Adipocyte (in vitro differentiated cells): ENCODE results near the gene CALR3.

Experiments
- DNase-seq: peaks from one replicate; pipeline ENCODE4 v3.0.0-alpha.2; 2015; ENCODE audit warnings: low read depth
- H3K27me3 ChIP-seq: replicated peaks from 2 replicates; pipeline ENCODE4 v1.7.0; 2013; ENCODE audit warnings: mild to moderate bottlenecking, low read length, moderate library complexity; ENCODE audit not compliant: control insufficient read depth, insufficient read depth
- H3K36me3 ChIP-seq: 2 replicates; pipeline ENCODE4 v1.7.0; 2013; ENCODE audit warnings: low read length, mild to moderate bottlenecking, moderate library complexity; ENCODE audit not compliant: control insufficient read depth, insufficient read depth, severe bottlenecking
- H3K4me1 ChIP-seq: 2 replicates; pipeline ENCODE4 v1.7.0; 2013; ENCODE audit warnings: mild to moderate bottlenecking, low read length, moderate library complexity; ENCODE audit not compliant: control insufficient read depth, insufficient read depth
- H3K4me3 ChIP-seq: 2 replicates; pipeline ENCODE4 v1.7.0; 2013; ENCODE audit warnings: mild to moderate bottlenecking, low read length, moderate library complexity
- H3K9ac ChIP-seq: 2 replicates; pipeline ENCODE4 v1.7.0; 2013; ENCODE audit warnings: mild to moderate bottlenecking, low read length, moderate library complexity
- H3K9me3 ChIP-seq: 2 replicates; pipeline ENCODE4 v1.7.0; 2013; ENCODE audit warnings: mild to moderate bottlenecking, low read length, moderate library complexity; ENCODE audit not compliant: control insufficient read depth

Gene CALR3

DNA sequence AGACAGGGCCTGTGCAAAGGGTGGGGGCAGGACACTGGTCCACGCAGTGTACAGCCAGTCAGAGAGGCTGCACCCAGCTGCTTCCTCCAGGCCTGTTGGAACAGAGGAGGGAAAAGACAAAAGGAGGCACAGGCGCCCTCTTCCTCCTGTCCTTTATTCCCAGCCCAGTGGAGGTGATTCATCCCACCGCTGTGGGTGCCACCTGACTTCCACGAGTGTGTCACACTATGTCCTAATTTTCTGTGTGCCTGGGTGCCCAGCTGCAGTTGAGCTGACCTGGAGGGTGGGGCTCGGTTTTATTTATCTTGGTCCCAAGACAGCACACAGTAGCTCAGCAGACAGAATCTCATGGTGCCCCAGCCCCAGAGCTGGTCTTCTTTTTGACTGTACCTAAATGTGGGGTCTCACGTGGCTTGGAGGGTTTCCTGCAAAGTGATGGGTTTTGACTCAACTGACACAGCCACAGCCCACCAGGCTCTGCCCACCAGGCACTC lies 33.2 kb downstream of the CALR3 start:
- Histone ChIP-seq H3K36me3 (no peaks in the 10 kb centered on the region), H3K4me3 (no peak overlapping the region), H3K9me3 (no peaks in the 10 kb centered on the region), H3K27me3 (no peaks in the 10 kb centered on the region), H3K4me1 (peaks cover 27% of the 10 kb centered on the region), H3K9ac (no peak overlapping the region)
- DNase-seq = no peak

DNA sequence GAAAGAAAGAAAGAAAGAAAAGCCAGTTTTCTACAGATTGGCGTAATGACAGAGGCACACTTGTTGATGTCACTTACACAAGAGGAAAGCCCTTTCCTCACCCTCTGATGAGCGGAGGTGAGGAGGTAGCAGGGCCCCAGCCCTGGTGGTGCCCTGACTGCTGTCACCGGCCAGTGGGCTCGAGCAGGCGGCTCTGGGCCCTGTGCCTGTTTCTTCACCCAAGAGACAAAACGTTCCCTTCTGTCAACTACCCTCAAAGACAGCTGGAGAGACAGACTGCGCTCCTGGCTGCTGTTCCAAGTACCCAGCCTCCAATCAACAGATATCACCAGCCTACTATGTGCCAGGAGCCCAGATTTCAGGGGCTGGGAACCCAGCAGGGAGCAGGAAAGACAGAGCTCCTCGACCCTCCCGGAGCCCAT lies 34.3 kb downstream of the CALR3 start:
- no peak overlapping the region for H3K9ac ChIP-seq
- DNase-seq = no peak
- H3K36me3 ChIP-seq = no peaks in the 10 kb centered on the region

DNA sequence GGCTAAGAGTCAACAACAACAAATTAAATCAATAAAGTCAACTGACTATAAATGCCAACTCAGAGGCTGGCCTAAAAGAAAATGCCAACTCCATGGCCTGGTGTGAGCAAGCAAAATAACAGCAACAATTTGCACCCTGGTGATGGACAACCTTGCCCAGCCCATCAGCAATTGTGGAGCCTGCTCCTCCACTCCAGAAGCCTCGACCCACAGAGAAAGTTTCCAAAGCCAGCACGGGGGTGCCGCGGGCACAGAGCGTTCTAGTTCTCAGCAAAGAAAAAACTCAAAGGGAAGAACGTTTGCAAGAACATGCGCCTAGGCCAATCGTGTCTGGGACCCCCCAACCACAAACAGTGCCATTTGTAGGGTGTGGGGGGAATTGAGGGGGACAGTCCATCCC lies 35.5 kb downstream of the CALR3 start:
- peaks cover 37% of the 10 kb centered on the region for H3K4me1 ChIP-seq
- H3K9ac ChIP-seq = no peak overlapping the region
- H3K27me3 ChIP-seq = no peaks in the 10 kb centered on the region
- H3K9me3 ChIP-seq = no peaks in the 10 kb centered on the region
- H3K4me3 ChIP-seq = no peak overlapping the region
- H3K36me3 ChIP-seq = no peaks in the 10 kb centered on the region
- no peak for DNase-seq

More for the DNA sequence above, 34.3 kb downstream of the CALR3 start:
- Histone ChIP-seq H3K9me3 (no peaks in the 10 kb centered on the region), H3K27me3 (no peaks in the 10 kb centered on the region), H3K4me3 (no peak overlapping the region), H3K4me1 (peaks cover 39% of the 10 kb centered on the region)

DNA sequence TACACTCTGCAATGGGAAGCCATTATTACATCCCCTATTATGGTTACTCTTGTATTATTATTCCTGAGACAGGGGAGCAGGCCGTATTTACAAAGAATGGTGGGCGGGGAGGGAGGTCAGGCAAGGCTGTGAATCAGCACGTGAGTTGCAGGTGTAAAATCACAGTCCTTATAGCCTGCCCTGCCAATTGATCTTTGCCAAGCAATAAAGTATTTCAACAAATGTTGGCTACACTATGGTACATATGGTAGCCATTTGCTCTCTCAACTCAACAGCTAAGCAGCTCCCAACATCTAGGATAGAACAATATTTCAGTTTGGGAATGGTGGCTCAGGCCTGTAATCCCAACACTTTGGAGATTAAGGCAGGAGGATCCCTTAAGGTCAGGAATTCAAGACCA lies 36.3 kb downstream of the CALR3 start:
- H3K4me3 ChIP-seq = no peak overlapping the region
- no peaks in the 10 kb centered on the region for H3K27me3 ChIP-seq

DNA sequence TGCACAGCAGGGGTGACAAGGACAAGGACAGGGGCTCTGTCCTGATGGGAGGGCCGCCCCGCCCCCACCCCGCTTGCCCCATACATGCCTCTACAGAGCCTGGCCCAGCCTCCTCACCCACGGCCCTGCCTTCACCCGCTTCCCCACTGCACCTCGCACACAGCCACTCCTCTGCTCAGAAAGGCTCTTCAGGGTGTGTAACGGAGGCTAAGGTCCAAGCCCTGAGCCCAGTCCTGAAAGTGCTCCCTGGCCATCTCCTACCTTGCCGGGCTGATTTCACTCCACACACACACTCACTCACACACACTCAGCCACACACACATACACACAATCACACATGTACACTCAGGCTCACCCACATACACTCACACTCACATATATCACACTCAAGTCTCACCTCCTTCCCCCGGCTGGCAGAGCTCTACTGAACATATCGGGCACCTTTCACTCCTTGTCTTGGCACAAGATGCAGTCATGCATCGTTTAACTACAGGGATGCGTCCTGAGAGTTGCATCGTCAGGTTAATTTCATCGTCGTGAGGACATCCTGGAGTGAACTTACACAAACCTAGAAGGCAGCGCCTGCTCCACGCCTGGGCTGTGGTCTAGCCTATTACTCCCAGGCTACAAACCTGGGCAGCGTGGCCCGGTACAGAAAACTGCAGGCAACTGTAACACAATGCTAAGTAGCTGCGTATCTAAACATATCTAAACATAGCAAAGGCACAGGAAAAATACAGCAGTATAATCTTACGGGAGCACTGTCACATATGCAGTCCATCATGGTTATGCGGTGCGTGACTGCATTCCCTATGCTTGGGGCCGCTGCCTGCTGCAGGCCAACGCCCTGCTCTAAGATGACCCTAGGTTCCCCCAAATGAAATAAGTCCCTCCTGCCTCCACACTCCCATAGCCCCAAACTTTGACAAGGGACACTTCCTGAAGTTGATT lies 37.3 kb downstream of the CALR3 start:
- Histone ChIP-seq H3K27me3 (no peaks in the 10 kb centered on the region), H3K4me1 (peaks cover 40% of the 10 kb centered on the region), H3K36me3 (no peaks in the 10 kb centered on the region), H3K9me3 (no peaks in the 10 kb centered on the region), H3K9ac (no peak overlapping the region), H3K4me3 (no peak overlapping the region)
- no peak for DNase-seq

More for the DNA sequence above, 36.3 kb downstream of the CALR3 start:
- Histone ChIP-seq H3K36me3 (no peaks in the 10 kb centered on the region), H3K4me1 (peaks cover 37% of the 10 kb centered on the region), H3K9ac (no peak overlapping the region), H3K9me3 (no peaks in the 10 kb centered on the region)
- DNase-seq = no peak

DNA sequence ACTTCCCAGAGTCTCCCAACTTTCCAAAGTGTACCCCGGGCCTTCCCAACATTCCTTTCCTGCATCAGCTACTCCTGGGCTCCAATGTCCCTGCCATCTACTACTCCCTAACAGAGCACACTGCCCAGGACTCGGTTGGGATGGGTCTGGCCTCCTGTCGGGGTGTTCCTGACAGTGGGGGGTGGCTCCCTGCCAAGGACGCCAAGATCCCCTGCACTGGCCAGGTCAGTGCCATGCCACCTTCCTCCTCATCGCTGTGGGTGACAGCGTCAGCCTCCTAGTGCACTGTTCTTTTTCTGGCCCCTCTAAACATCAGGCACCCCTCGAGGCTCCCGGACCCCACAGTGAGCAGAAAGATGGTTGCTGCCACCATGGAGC lies 38.0 kb downstream of the CALR3 start:
- no peak overlapping the region for H3K9ac ChIP-seq
- no peaks in the 10 kb centered on the region for H3K36me3 ChIP-seq
- no peaks in the 10 kb centered on the region for H3K9me3 ChIP-seq
- peaks cover 38% of the 10 kb centered on the region for H3K4me1 ChIP-seq
- no peak overlapping the region for H3K4me3 ChIP-seq
- DNase-seq = no peak
- H3K27me3 ChIP-seq = no peaks in the 10 kb centered on the region

DNA sequence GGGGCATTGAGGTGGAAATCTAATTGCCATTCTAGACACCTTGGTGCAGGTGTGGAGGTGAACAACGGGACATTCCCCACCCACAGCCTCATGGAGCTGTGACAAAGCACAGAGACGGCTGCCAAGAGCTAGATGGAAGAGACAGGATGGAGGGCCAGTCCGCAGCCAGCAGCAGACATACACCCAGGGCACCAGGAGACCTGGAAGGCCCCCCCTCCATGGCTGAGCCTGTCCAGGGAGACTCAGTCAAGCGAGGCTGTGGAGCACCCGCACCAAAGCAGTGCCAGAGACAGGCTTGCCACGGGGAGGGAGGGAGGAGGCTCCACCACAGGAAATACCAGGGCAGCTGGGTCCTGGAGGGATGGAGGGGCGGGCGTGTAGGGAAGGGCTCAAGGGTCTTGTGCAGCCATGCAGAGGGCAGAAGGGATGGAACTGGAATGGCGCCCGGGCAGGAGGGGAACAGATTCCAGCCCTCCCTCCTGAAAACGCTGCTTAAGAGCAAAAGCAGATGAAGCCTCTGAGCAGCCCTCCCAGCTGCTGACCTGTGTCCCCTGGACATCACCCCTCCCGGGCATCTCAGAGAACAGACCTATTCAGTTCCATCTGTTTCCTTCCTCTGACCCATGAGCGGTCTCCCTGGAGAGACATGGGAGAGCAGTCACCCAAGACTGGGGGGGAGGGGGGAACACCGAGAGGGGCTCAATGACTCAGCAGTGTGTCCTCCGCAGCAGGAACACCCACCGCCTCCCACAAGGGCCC lies 38.6 kb downstream of the CALR3 start:
- H3K27me3 ChIP-seq = no peaks in the 10 kb centered on the region
- H3K4me1 ChIP-seq = peaks cover 34% of the 10 kb centered on the region
- H3K9me3 ChIP-seq = no peaks in the 10 kb centered on the region
- peak overlapping the region; percentile 56 for H3K9ac ChIP-seq
- H3K4me3 ChIP-seq = peak overlapping the region; percentile 25
- DNase-seq = peak; percentile 59
- H3K36me3 ChIP-seq = no peaks in the 10 kb centered on the region

DNA sequence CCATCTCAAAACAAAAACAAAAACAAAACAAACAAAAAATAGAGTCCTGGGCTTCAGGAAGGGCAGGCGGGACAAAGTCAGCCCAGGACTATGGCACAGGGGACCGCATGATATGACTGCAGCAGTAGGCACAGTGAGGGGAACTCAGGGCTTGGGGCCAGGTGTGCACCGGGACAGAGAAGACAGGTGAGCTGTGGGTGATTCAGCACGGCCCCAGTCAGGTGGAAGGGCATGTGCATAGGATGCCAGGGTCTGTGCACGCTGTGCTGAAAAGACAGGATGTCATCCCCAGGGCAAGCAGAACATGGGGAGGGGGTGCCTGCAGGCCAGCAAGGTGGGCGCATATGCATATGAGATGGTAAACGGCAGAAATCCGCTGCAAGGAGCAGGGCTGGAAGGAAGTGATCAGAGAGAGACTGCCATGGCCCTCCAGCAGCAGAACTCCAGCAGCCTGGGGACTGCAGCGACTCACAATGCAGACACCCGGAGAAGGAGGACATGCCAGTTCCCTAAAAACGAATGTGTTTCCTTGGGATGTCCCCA lies 39.2 kb downstream of the CALR3 start:
- no peaks in the 10 kb centered on the region for H3K27me3 ChIP-seq
- no peaks in the 10 kb centered on the region for H3K36me3 ChIP-seq
- H3K4me1 ChIP-seq = peaks cover 31% of the 10 kb centered on the region
- H3K9ac ChIP-seq = peak overlapping the region; percentile 56
- peak overlapping the region; percentile 25 for H3K4me3 ChIP-seq
- DNase-seq = no peak
- no peaks in the 10 kb centered on the region for H3K9me3 ChIP-seq

DNA sequence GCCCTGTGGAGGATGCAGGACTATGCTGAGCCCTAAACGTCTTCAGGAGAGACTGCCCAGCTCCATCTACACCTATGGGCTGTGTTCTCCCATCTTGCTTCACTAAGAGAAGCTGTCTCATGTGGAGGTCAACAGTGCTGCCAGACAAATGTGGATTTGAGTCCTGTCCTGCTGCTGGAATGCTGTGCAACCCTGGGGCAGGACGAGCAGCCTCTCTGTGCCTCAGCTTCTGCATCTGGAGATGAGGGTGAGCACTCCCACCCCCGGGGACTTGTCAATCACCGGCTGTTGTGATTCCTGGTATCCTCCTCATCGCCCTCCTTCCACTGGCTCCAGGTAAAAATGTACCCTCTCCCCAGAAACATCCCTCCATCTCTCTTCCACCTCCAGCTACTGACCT lies 40.5 kb downstream of the CALR3 start:
- Histone ChIP-seq H3K9ac (no peak overlapping the region), H3K27me3 (no peaks in the 10 kb centered on the region), H3K4me1 (peaks cover 26% of the 10 kb centered on the region), H3K36me3 (no peaks in the 10 kb centered on the region), H3K9me3 (no peaks in the 10 kb centered on the region), H3K4me3 (no peak overlapping the region)
- DNase-seq = no peak

DNA sequence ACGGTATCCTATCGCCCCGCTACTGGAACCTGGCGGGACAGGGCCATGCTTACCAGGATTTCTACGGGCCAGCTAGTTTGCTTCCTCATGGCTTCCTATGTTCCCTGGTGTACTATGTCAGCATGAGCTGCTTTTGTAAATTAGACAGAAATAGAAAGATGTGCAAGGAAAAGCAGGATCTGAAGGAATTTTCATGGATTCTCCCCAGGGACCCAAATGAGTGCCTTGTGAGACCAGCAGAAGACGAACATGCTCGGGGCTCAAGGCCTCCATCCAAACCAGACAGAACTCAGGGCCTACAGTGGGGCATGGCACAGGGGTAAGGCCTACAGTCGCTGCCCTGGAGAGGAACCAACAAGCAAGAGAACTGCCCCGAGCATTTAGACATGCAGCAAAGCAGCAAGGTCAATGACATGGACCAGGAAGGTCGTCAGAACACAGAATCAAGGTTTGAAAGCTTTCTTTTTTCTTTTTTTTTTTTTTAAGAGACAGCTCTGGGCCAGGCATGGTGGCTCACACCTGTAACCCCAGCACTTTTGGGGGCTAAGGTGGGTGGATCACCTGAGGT lies 41.5 kb downstream of the CALR3 start:
- H3K9me3 ChIP-seq = no peaks in the 10 kb centered on the region
- no peak for DNase-seq
- no peak overlapping the region for H3K9ac ChIP-seq

DNA sequence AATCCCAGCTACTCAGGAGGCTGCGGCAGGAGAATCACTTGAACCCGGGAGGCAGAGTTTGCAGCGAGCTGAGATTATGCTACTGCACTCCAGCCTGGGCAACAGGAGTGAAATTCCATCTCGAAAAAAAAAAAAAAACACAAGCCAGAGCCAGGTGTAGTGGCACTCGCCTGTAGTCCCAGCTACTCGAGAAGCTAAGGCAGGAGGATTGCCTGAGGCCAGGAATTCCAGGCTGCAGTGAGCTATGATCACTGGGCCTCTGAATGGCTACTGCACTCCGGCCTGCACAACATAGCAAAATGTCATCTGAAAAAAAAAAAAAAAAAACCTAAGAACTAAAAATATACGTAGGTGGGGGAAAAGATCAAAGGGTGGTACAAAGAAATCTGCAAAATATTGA lies 43.6 kb downstream of the CALR3 start:
- Histone ChIP-seq H3K4me1 (peaks cover 18% of the 10 kb centered on the region), H3K9me3 (no peaks in the 10 kb centered on the region), H3K27me3 (no peaks in the 10 kb centered on the region), H3K9ac (no peak overlapping the region), H3K36me3 (peaks cover 9% of the 10 kb centered on the region), H3K4me3 (no peak overlapping the region)
- DNase-seq = no peak

More for the DNA sequence above, 41.5 kb downstream of the CALR3 start:
- no peak overlapping the region for H3K4me3 ChIP-seq
- peaks cover 4% of the 10 kb centered on the region for H3K36me3 ChIP-seq
- H3K4me1 ChIP-seq = peaks cover 26% of the 10 kb centered on the region
- no peaks in the 10 kb centered on the region for H3K27me3 ChIP-seq
